NCI-H2196 (cell line): Measurements from ENCODE around the gene C1orf174.

Experiments
- DNase-seq: peaks from one replicate; lab custom pipeline; 2025; ENCODE audit not compliant: unreplicated experiment; lab: John Stamatoyannopoulos, UW

C1orf174 gene

GRCh38 chr1:3898475-3898735 is 1.7 kb downstream of the C1orf174 start:
- no peak for DNase-seq

GRCh38 chr1:3896396-3897000 is 3.6 kb downstream of the C1orf174 start:
- DNase-seq, result no peak

- no peak for DNase-seq
Observed at GRCh38 chr1:3895951-3896325, 4.1 kb downstream of the C1orf174 start.

GRCh38 chr1:3895279-3895950 is 4.7 kb downstream of the C1orf174 start:
- DNase-seq, result no peak

- no peak for DNase-seq
Observed at GRCh38 chr1:3894626-3895278, 5.3 kb downstream of the C1orf174 start.

- no peak for DNase-seq
Observed at GRCh38 chr1:3893190-3893589, 6.9 kb downstream of the C1orf174 start.

GRCh38 chr1:3892748-3893147 is 7.3 kb downstream of the C1orf174 start:
- peak; percentile 37 for DNase-seq

GRCh38 chr1:3891329-3891865 is 8.7 kb downstream of the C1orf174 start:
- DNase-seq, result no peak

GRCh38 chr1:3890389-3891328 is 9.4 kb downstream of the C1orf174 start:
- no peak for DNase-seq

GRCh38 chr1:3889936-3890335 is 10.1 kb downstream of the C1orf174 start:
- DNase-seq, result no peak

GRCh38 chr1:3888301-3888700 is 11.8 kb downstream of the C1orf174 start:
- no peak for DNase-seq

- no peak for DNase-seq
Observed at GRCh38 chr1:3886691-3887090, 13.4 kb downstream of the C1orf174 start.

GRCh38 chr1:3886106-3886670 is 13.9 kb downstream of the C1orf174 start:
- no peak for DNase-seq

- DNase-seq, result no peak
Observed at GRCh38 chr1:3885611-3886010, 14.5 kb downstream of the C1orf174 start.

- no peak for DNase-seq
Observed at GRCh38 chr1:3884966-3885365, 15.1 kb downstream of the C1orf174 start.

GRCh38 chr1:3883194-3883925 is 16.7 kb downstream of the C1orf174 start:
- DNase-seq, result no peak

- no peak for DNase-seq
Observed at GRCh38 chr1:3881193-3881480, 18.9 kb downstream of the C1orf174 start.

- DNase-seq, result no peak
Observed at GRCh38 chr1:3880429-3881192, 19.5 kb downstream of the C1orf174 start.

GRCh38 chr1:3879787-3880428 is 20.2 kb downstream of the C1orf174 start:
- no peak for DNase-seq
